OCI-LY3 (cell line): ENCODE measurements around the gene PODXL.

Experiments
- EZH2phosphoT487 ChIP-seq: fragments of 200-600 bp; shearing (Covaris generic); IDR thresholded peaks from 2 replicates; pipeline ENCODE4 v1.6.1; 2018; ENCODE audit warnings: antibody characterized with exemption, mixed run types, low read depth
- TF ChIP-seq, protein P1 (sequence below): fragments of 200-600, 300-600 bp; sonication (generic); IDR thresholded peaks from 2 replicates; pipeline ENCODE4 v1.5.1; 2014; ENCODE audit warnings: antibody characterized with exemption, low read length, low read depth

DNA sequence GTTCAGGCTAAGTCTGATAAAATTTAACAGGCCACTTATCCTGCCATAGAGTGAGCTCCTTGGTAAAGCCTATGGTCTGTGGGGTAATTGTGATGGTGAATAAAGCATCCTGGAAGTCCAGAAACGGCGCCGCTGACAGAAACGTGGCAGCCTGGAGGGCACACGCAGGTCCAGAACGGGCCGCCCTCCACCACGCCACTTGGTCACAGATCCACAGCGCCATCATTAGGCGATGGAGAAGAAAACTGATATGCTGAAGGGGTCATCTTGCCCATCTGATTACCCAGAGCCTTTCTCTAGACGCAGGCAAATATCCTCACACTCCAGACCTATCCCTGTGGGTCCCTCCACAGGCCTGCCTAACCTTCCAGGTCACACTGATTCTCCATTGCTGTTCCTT lies 37.8 kb downstream of the PODXL start:
- TF ChIP-seq, protein P1, sequence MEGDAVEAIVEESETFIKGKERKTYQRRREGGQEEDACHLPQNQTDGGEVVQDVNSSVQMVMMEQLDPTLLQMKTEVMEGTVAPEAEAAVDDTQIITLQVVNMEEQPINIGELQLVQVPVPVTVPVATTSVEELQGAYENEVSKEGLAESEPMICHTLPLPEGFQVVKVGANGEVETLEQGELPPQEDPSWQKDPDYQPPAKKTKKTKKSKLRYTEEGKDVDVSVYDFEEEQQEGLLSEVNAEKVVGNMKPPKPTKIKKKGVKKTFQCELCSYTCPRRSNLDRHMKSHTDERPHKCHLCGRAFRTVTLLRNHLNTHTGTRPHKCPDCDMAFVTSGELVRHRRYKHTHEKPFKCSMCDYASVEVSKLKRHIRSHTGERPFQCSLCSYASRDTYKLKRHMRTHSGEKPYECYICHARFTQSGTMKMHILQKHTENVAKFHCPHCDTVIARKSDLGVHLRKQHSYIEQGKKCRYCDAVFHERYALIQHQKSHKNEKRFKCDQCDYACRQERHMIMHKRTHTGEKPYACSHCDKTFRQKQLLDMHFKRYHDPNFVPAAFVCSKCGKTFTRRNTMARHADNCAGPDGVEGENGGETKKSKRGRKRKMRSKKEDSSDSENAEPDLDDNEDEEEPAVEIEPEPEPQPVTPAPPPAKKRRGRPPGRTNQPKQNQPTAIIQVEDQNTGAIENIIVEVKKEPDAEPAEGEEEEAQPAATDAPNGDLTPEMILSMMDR, result no peak
- no peak for TF ChIP-seq EZH2phosphoT487
